OCI-LY1 (cell line): ENCODE measurements around the gene LCMT1.

Experiments
- CTCF ChIP-seq: fragments of 200-600 bp; sonication (generic), shearing (Covaris generic); IDR thresholded peaks from 2 replicates; pipeline ENCODE4 v1.5.1; 2017; ENCODE audit warnings: mild to moderate bottlenecking, antibody characterized with exemption, low read length, moderate library complexity, mixed read lengths
- EZH2 ChIP-seq: fragments of 200-600 bp; sonication (generic), shearing (Covaris generic); IDR thresholded peaks from 2 replicates; pipeline ENCODE4 v1.8.0; 2017; ENCODE audit warnings: borderline replicate concordance, mixed run types, mild to moderate bottlenecking, antibody characterized with exemption, low read length, moderate library complexity, mixed read lengths

GRCh38 chr16:25080420-25081131, 31.0 kb upstream of the LCMT1 start:
- no peak for TF ChIP-seq CTCF
- TF ChIP-seq EZH2: no peak
